ENCODE data around the gene SDK2. TPM values are rescaled to one million over a fixed set of nuclear protein-coding genes. Genes with fewer than 3 reads are reported as not detected.
A peak's percentile ranks its signal among the peaks of the same experiment; 100 is the strongest.

Gene SDK2
- total RNA-seq, 2 donors from 2014 or later: 0.26 to 0.33 TPM

DNA sequence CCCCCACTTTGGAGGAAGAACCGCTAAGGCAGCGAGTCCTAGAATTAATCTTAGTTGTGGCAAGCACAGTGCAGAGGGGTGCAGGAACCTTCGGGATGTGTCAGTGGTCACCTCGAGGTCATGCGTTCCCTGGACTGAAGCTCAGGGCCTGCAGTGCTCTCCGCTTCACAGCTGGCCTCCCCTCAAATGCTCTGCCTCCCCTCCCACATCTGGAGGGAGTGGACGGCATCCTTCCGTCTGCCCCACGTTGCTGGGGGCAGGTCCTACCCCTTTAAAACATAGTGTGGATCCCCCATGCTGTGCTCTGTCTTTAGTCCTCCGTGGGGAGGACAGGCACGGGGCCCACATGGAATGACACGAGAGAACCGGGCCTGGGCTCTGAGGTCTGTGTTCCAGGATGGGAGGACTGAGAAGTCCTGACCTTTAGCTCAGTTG is 232.9 kb downstream of the SDK2 start:
- H3K4me1 ChIP-seq: no peaks in the 10 kb centered on the region
- ATAC-seq (no peak), DNase-seq (no peak)
- no peaks in the 10 kb centered on the region for H3K36me3 ChIP-seq (replicated peaks in 1 of 2; ENCODE audit: insufficient read depth in 1 of 2, low read depth in 2 of 2)
- no peak for TF ChIP-seq POLR2A (IDR thresholded peaks at IDR 0.05)
- TF ChIP-seq, protein P1, sequence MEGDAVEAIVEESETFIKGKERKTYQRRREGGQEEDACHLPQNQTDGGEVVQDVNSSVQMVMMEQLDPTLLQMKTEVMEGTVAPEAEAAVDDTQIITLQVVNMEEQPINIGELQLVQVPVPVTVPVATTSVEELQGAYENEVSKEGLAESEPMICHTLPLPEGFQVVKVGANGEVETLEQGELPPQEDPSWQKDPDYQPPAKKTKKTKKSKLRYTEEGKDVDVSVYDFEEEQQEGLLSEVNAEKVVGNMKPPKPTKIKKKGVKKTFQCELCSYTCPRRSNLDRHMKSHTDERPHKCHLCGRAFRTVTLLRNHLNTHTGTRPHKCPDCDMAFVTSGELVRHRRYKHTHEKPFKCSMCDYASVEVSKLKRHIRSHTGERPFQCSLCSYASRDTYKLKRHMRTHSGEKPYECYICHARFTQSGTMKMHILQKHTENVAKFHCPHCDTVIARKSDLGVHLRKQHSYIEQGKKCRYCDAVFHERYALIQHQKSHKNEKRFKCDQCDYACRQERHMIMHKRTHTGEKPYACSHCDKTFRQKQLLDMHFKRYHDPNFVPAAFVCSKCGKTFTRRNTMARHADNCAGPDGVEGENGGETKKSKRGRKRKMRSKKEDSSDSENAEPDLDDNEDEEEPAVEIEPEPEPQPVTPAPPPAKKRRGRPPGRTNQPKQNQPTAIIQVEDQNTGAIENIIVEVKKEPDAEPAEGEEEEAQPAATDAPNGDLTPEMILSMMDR (IDR thresholded peaks at IDR 0.05): no peak
- no peak overlapping the region for H3K27ac ChIP-seq
- H3K4me3 ChIP-seq: no peak overlapping the region
- 62 to 71% methylated on average over 13 of the region's 13 CpGs for WGBS, 2 donors
- no peaks in the 10 kb centered on the region for H3K27me3 ChIP-seq
- intact Hi-C loops (cut with DNase I): no loop called here
- no peaks in the 10 kb centered on the region for H3K9me3 ChIP-seq

DNA sequence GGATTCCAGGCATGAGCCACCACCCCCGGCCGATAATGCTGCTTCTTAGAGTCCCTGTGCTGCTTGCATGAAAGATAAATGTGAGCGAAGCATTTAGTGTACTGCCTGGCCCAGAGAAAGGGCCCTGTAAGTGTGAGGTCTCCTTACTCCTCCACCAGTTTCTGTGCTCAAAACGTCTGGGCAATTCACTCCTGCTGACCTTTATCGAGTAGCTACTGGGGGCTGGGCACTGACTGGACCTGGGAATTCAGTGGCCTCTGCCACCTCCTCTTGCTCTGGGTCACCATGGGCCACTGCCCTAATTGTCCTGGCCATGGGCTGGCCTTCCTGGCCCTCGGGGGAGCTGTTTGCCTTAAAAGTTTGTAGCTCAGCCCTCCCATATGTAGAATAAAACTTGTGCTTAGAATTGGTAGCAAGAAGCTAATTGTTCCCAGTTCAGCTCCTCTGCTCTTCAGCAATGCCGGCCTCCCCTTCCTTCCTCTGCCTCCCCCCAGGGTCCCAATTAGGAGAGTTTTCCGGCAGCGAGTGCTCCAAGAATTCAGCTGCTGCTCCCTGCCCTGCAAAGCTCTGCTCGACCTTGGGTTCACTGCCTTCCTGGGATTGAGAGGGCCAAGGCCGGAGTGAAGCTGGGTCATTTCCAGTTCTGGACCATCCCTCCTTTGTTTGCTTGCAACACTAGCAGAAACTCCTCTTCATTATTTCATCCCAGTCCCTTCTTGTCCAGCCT is 233.5 kb downstream of the SDK2 start:
- TF ChIP-seq POLR2A (IDR thresholded peaks at IDR 0.05): no peak
- TF ChIP-seq, protein P1 (IDR thresholded peaks at IDR 0.05): no peak
- no peaks in the 10 kb centered on the region for H3K36me3 ChIP-seq (replicated peaks in 1 of 2; ENCODE audit: insufficient read depth in 1 of 2, low read depth in 2 of 2)
- DNase-seq: no peak
- H3K9me3 ChIP-seq: no peaks in the 10 kb centered on the region
- H3K4me1 ChIP-seq: no peaks in the 10 kb centered on the region
- no peak for ATAC-seq
- intact Hi-C loops (cut with DNase I): no loop called here
- H3K27me3 ChIP-seq: no peaks in the 10 kb centered on the region
- no peak overlapping the region for H3K4me3 ChIP-seq
- no peak overlapping the region for H3K27ac ChIP-seq
- WGBS, 2 donors: 50 to 53% methylated on average over 11 of the region's 11 CpGs

DNA sequence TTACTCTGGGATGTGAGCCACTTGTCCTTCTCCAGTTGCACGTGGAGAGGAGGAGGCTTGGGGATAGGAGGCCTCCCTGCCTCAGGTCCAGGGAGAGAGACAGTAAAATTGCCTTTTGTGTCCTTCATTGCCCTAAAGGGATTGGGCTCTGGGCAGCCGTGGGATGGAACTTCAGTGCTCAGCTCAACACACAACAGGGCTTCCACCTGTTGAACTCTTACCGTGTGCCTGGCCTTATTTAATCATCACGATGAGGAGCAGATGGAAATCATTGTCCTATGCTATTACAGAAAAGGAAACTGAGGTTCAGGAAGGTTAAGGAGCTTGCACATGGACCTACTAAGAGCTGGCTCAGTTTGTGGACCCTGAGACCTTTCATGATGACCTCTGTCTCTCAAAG is 240.0 kb downstream of the SDK2 start:
- no peaks in the 10 kb centered on the region for H3K9me3 ChIP-seq
- ATAC-seq: no peak
- DNase-seq: no peak
- no peak overlapping the region for H3K27ac ChIP-seq
- no peaks in the 10 kb centered on the region for H3K4me1 ChIP-seq
- 65 to 70% methylated on average over 4 of the region's 4 CpGs for WGBS, 2 donors
- TF ChIP-seq, protein P1 (IDR thresholded peaks at IDR 0.05): no peak
- no peak for TF ChIP-seq POLR2A (IDR thresholded peaks at IDR 0.05)
- H3K4me3 ChIP-seq: no peak overlapping the region
- H3K27me3 ChIP-seq: no peaks in the 10 kb centered on the region
- H3K36me3 ChIP-seq (replicated peaks in 1 of 2; ENCODE audit: insufficient read depth in 1 of 2, low read depth in 2 of 2): no peaks in the 10 kb centered on the region
- intact Hi-C loops (cut with DNase I): no loop called here

DNA sequence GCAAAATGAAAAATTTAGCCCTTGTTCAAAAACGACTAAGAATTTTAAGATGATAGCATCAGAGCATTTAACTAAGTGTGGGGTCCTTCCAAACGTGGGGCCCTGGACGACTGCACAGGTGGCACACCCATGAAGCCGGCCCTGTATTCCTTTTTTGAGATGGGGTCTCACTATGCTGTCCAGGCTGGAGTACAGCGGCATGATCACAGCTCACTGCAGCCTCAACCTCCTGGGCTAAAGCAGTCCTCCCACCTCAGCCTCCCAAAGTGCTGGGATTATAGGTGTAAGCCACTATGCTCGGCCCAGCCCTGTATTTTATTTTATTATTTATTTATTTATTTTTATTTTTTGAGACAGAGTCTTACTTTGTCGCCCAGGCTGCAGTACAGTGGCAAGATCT is 241.8 kb downstream of the SDK2 start:
- intact Hi-C loops (cut with DNase I): no loop called here
- TF ChIP-seq, protein P1 (IDR thresholded peaks at IDR 0.05): no peak
- TF ChIP-seq POLR2A (IDR thresholded peaks at IDR 0.05): no peak
- DNase-seq (no peak), ATAC-seq (no peak)
- H3K36me3 ChIP-seq (replicated peaks in 1 of 2; ENCODE audit: insufficient read depth in 1 of 2, low read depth in 2 of 2): no peaks in the 10 kb centered on the region
- no peaks in the 10 kb centered on the region for H3K9me3 ChIP-seq
- WGBS, 2 donors: 66 to 79% methylated on average over 7 of the region's 7 CpGs
- no peaks in the 10 kb centered on the region for H3K27me3 ChIP-seq
- H3K4me3 ChIP-seq: no peak overlapping the region
- H3K27ac ChIP-seq: no peak overlapping the region
- no peaks in the 10 kb centered on the region for H3K4me1 ChIP-seq

DNA sequence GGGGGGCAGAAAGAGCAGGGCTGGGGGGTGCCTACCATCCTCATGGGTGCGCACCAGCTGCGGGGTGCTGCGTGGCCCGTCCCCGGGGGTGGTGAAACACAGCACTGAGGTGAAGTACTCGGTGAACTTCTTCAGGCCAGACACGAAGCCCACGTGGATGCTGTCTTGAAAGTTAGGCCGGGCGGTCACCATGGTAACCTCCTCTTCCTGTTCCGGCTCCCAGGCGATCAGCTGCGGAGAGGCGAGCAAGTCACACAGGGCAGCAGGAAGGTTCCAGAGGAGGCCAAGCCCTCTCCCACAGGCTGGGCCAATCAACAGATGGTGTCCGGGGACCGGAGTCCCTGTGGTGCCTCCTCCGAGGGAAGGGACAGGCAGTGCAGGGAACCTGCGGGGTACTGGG is 242.3 kb downstream of the SDK2 start:
- TF ChIP-seq, protein P1 (IDR thresholded peaks at IDR 0.05): no peak
- TF ChIP-seq POLR2A (IDR thresholded peaks at IDR 0.05): no peak
- 47 to 60% methylated on average over 1 to 18 of the region's 18 CpGs for WGBS, 2 donors
- Histone ChIP-seq H3K4me3 (no peak overlapping the region), H3K4me1 (no peaks in the 10 kb centered on the region), H3K9me3 (no peaks in the 10 kb centered on the region), H3K27ac (no peak overlapping the region), H3K27me3 (no peaks in the 10 kb centered on the region), H3K36me3 (replicated peaks in 1 of 2; ENCODE audit: insufficient read depth in 1 of 2, low read depth in 2 of 2) (no peaks in the 10 kb centered on the region)
- no peak for ATAC-seq
- intact Hi-C loops (cut with DNase I): no loop called here
- DNase-seq: peak in 3 of 4 donors; percentile 24 to 46 (median 32)
